DMS153 (cell line): ENCODE data around the gene CCL24.
A peak's percentile ranks its signal among the peaks of the same experiment; 100 is the strongest.
"Not testable (repeated sequence)": the region's sequence is repeated elsewhere in the genome, so short reads cannot be mapped to it uniquely, and the experiment has no call there.

ENCODE experiments used
- DNase-seq: peaks from one replicate; lab custom pipeline; 2025; lab: John Stamatoyannopoulos, UW

The CCL24 gene

GRCh38 chr7:75813781-75814236, at the start of gene CCL24:
Gene CCL24, minus strand, starts transcription at chr7:75813806. Its CDS starts 91 bp downstream, at chr7:75813715.
- no peak for DNase-seq

GRCh38 chr7:75861636-75862035, 48.0 kb upstream of the CCL24 start:
- DNase-seq, result no peak

GRCh38 chr7:75858410-75858809, 44.8 kb upstream of the CCL24 start:
- DNase-seq, result no peak

GRCh38 chr7:75856536-75856935, 42.9 kb upstream of the CCL24 start:
- no peak for DNase-seq

GRCh38 chr7:75854813-75855345, 41.3 kb upstream of the CCL24 start:
- DNase-seq, result not testable (repeated sequence)

GRCh38 chr7:75854233-75854632, 40.6 kb upstream of the CCL24 start:
- DNase-seq, result no peak

GRCh38 chr7:75850235-75850634, 36.6 kb upstream of the CCL24 start:
- DNase-seq, result no peak

GRCh38 chr7:75849573-75849972, 36.0 kb upstream of the CCL24 start:
- DNase-seq, result no peak

- DNase-seq, result no peak
Measured at GRCh38 chr7:75847707-75848106, 34.1 kb upstream of the CCL24 start.

GRCh38 chr7:75845132-75845531, 31.5 kb upstream of the CCL24 start:
- not testable (repeated sequence) for DNase-seq

GRCh38 chr7:75844158-75844557, 30.6 kb upstream of the CCL24 start:
- no peak for DNase-seq

GRCh38 chr7:75843613-75844116, 30.1 kb upstream of the CCL24 start:
- DNase-seq, result no peak

GRCh38 chr7:75842836-75843446, 29.3 kb upstream of the CCL24 start:
- DNase-seq, result no peak

GRCh38 chr7:75840029-75840428, 26.4 kb upstream of the CCL24 start:
- no peak for DNase-seq

GRCh38 chr7:75838281-75838930, 24.8 kb upstream of the CCL24 start:
- DNase-seq, result not testable (repeated sequence)

- DNase-seq, result no peak
Measured at GRCh38 chr7:75836798-75837197, 23.2 kb upstream of the CCL24 start.

- no peak for DNase-seq
Measured at GRCh38 chr7:75835688-75836285, 22.2 kb upstream of the CCL24 start.

GRCh38 chr7:75833662-75834061, 20.1 kb upstream of the CCL24 start:
- not testable (repeated sequence) for DNase-seq

GRCh38 chr7:75830978-75831377, 17.4 kb upstream of the CCL24 start:
- DNase-seq, result no peak

- peak; percentile 26 for DNase-seq
Measured at GRCh38 chr7:75829656-75830055, 16.1 kb upstream of the CCL24 start.

GRCh38 chr7:75823198-75823910, 9.7 kb upstream of the CCL24 start:
- no peak for DNase-seq

GRCh38 chr7:75820688-75821087, 7.1 kb upstream of the CCL24 start:
- DNase-seq, result no peak
